GM19452 (cell line): Measurements from ENCODE around the gene SLC38A8.

Source experiments
- ATAC-seq: cut with Tn5 transposase; IDR thresholded peaks from one replicate; pipeline ENCODE4 v1.9.1; 2021; ENCODE audit not compliant: unreplicated experiment

SLC38A8 gene

DNA sequence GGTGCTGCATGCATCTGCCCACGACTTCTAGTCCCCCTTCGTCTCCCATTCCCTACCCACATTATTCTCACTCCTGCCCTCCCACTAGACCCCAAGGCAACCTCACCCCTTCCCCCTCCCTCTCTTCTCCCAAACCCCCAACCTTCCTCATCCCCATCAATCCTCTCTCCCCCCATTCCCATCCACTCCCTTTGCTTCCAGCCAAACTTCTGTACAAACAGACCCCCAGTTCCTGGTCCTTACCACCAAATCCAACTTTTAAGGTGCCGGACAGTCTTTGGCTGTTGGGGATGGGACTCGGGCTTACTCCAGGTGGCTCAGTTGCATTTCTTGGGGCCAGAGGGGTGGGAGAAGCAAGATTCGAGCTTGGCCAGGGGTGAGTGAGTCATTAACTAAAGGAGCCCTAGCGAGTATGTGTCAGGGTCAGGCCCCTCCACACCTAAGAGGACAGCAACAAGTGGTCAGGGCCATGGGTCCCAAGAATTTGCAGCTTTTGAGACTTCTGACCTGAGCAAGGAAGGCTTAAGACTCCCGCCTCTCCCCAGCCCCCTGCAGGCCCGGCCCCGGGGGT is at the start of gene SLC38A8:
Gene SLC38A8, minus strand, starts transcription at position 488 of the 571 bp plus-strand sequence. CDS start 638 bp downstream, outside the sequence.
- no peak for ATAC-seq

GRCh38 chr16:84091460-84091859 is 48.9 kb upstream of the SLC38A8 start:
- no peak for ATAC-seq

GRCh38 chr16:84090211-84090610 is 47.6 kb upstream of the SLC38A8 start:
- ATAC-seq = no peak

GRCh38 chr16:84088695-84089395 is 46.2 kb upstream of the SLC38A8 start:
- ATAC-seq = peak; percentile 90

DNA sequence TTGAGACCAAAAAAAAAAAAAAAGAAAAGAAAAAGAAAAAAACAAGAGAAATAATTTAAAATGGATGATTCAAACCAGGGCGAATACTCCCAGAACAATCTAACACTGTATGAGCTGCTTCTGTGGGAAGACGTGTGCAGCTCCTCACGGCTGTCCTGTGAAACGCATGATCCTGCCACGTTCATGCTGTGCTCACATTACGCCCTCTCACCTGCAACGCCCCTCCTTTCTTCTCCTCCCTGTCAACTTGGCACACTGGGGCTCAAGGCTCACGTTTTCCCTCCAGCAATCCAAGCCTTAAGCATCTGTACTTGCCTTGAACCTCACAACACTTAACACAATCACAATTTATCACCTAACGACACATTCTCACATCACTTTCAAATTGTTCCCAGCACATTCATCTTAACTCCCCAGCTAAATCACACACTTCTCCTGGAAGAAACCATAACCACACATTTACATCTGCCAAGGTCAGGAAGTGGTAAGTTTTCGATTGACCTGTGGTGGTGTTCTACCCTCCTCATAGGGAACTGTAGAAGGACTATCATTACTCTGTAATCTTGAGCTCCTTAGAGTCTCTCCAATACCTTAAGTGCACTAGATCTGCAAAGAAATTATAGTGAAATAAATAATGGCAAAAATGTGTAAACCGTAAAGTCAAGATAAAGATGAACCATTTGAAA is 45.0 kb upstream of the SLC38A8 start:
- ATAC-seq = no peak

DNA sequence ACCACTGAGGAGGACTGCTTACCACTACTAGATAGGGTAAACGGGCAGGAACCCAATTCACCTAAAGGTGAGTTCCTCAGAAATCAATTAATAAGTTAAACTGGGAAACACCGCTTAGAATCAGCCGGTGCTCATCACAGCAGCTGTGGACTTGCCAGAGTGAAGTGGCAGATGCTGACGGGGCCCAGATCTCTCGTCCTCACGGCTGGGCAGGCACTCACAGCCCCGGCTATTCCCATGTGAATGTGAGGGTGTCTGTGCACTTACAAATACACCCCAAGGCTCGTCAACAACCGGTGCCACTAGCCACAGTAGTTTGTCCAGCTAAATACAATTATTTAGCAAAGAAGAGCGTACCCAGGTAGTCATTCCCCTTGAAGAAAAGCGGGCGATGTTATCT is 44.4 kb upstream of the SLC38A8 start:
- no peak for ATAC-seq

DNA sequence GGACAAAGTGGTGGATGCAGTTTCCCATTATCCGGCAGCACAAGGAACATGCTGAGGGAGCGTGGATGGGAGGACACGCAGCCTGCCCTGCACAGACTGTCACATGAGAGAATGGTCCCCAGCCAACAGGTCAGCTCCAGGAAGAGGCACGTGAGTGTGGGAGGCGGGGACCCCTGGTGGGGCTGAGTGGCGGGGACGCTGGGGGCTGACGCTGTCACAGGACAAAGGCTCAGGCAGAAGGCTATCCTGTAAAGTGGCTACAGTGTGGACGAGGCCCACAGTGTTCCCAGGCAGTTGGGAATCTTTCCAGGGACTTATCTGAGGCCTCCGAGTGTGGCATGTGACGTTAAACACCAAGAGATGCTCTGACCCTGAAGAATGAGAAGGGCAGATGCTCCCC is 43.7 kb upstream of the SLC38A8 start:
- no peak for ATAC-seq

DNA sequence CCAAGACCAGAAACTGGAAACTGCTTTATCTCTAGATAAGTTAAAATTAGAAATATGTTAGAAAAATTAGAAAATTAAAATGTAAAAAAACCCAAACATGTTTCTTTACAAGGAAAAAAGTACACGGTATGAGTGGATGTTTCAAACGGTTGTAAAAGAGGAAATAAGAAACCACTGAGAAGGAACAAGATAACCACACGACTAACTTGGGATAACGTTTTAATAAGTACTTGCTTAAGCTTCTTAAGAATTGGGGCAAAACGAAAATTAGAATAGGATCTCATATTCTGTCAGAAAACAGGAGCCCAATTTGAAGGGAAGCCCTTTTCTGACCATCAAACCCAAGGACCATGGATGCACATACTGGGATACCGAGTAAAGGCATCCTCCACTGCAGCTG is 43.2 kb upstream of the SLC38A8 start:
- no peak for ATAC-seq

- ATAC-seq = no peak
Observed at GRCh38 chr16:84085271-84085667, 42.7 kb upstream of the SLC38A8 start.

- ATAC-seq = no peak
Observed at GRCh38 chr16:84084570-84085270, 42.1 kb upstream of the SLC38A8 start.

GRCh38 chr16:84082835-84083569 is 40.4 kb upstream of the SLC38A8 start:
- ATAC-seq = no peak

GRCh38 chr16:84082110-84082509 is 39.5 kb upstream of the SLC38A8 start:
- no peak for ATAC-seq

- no peak for ATAC-seq
Observed at GRCh38 chr16:84081446-84081989, 38.9 kb upstream of the SLC38A8 start.

DNA sequence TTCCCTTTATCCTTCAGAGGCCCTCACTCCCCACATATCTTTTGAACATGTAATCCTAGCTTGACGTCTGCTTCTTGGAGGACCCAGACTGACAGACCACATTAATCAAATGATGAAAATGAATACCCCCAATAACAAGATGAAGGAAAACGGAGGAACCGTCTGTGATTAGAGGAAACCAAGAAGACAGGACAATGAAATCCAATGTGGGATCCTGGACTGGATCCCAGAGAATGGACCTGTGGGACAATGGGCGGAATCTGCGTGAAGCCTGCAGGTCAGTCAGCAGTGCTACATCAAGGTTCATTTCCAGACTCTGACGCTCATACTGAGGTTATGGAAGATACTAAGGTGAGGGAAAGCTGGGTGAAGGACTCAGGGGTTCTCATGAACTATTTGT is 38.2 kb upstream of the SLC38A8 start:
- ATAC-seq = no peak

GRCh38 chr16:84080378-84080777 is 37.8 kb upstream of the SLC38A8 start:
- ATAC-seq = no peak

- no peak for ATAC-seq
Observed at GRCh38 chr16:84079664-84080063, 37.1 kb upstream of the SLC38A8 start.

DNA sequence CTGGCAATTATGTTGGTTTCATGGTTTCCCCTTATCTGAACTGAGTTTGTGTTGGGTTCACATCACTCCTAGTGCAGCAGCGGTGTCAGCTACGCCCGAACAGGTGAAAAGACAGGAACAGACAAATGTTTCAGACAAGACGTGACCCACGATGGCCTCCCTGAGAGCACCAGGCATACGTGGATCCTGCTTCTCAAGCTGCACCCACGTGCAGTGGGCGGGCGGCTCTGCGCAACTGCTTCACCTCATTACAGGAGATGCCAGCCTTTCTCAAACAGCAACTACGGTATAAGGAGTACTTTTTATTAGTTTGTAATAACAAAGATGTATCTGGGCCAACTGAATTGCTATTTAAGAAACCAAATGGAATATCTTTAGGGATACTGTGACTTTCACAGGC is 32.8 kb upstream of the SLC38A8 start:
- no peak for ATAC-seq

DNA sequence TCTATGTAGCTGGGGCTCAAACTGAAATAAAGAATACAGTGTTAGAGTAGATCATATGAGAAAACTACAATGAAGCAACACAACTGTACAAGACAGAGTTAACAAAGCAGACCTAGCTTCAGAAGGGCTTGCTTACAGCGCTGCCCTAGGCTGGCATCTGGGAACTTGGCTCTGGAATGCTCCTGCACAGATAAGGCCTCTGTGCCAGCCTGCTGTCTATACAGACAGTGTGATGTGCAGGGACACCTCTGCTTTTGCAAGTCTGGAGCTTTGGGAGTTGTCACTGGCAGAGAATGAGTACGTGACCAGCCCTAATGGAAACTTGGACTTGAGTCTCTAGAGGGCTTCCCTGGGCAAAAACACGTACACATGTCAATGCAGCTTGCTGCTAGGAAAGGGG is 32.1 kb upstream of the SLC38A8 start:
- ATAC-seq = no peak

DNA sequence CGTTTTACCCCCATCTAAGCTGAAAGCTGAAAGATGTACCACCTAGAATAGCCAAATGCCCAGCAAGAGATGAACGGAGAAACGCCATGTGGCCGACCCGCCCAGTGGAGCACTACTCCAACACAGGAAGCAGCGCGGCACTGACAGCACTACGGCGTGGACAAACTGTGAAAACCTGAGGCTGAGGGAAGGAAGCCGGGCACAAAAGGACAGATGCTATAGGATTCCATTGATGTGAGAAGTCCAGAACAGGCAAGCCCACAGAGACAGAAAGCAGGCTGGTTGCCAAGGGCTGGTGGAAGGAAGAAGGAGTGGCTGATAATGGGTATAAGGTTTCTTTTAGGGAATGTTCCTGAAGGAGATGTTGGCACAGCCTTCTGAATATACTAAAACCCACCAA is 29.4 kb upstream of the SLC38A8 start:
- ATAC-seq = no peak

- ATAC-seq = no peak
Observed at GRCh38 chr16:84071121-84071520, 28.5 kb upstream of the SLC38A8 start.

DNA sequence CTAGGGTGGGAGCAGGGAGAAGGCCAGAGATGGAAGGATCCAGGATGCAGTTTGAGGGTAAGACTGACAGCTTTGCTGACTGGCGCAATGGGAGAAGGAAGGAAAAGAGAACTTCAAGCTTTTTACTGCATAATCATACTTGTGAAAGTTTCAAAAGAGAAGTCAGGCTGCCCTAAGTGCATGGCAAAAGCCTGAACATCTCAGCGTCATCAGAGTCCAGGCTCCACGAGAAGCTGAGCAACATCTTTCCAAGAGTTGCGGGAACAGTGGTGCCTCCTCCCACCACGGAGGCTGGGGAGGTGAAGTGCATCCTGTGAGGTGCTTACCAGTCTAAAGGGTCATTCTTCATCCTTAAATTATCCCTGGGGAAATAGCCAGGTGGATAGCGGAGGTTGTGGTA is 26.9 kb upstream of the SLC38A8 start:
- no peak for ATAC-seq
